SJCRH30 (cell line): ENCODE data around the gene LECT2. TPM values are rescaled to one million over a fixed set of nuclear protein-coding genes. Genes with fewer than 3 reads are reported as not detected.
A peak's percentile ranks its signal among the peaks of the same experiment; 100 is the strongest.

ENCODE experiments used
- DNase-seq, 2 experiments: peaks; one replicate each; pipeline ENCODE4 v3.0.0-alpha.2; 2015 to 2020
- H3K27ac ChIP-seq: fragments of 250-450 bp; sonication (Bioruptor Pico); 2 replicates; pipeline ENCODE4 v1.5.1; 2020; ENCODE audit warnings: mild to moderate bottlenecking, moderate library complexity
- H3K27me3 ChIP-seq: fragments of 250-450 bp; sonication (Bioruptor Pico); 2 replicates; pipeline ENCODE4 v1.5.1; 2020; ENCODE audit warnings: mild to moderate bottlenecking, moderate library complexity
- H3K36me3 ChIP-seq: fragments of 250-450 bp; sonication (Bioruptor Pico); 2 replicates; pipeline ENCODE4 v1.5.1; 2020; ENCODE audit warnings: mild to moderate bottlenecking, moderate library complexity
- H3K4me1 ChIP-seq: fragments of 250-450 bp; sonication (Bioruptor Pico); 2 replicates; pipeline ENCODE4 v1.5.1; 2020; ENCODE audit warnings: mild to moderate bottlenecking, moderate library complexity
- H3K4me3 ChIP-seq: fragments of 250-450 bp; sonication (Bioruptor Pico); 2 replicates; pipeline ENCODE4 v1.5.1; 2020; ENCODE audit warnings: mild to moderate bottlenecking, moderate library complexity
- H3K9me3 ChIP-seq: fragments of 250-450 bp; sonication (Bioruptor Pico); replicated peaks from 2 replicates; pipeline ENCODE4 v1.5.1; 2020; ENCODE audit warnings: mild to moderate bottlenecking, moderate library complexity
- total RNA-seq: library from RNA; depleted of rRNA; stranded (reverse); fragments of >200 nt; shearing (Covaris generic); gene quantifications from 2 replicates; pipeline ENCODE4 v1.2.3, GENCODE V29; 2014

LECT2 gene
- total RNA-seq, 1 experiment from 2014 or later, result not detected

DNA sequence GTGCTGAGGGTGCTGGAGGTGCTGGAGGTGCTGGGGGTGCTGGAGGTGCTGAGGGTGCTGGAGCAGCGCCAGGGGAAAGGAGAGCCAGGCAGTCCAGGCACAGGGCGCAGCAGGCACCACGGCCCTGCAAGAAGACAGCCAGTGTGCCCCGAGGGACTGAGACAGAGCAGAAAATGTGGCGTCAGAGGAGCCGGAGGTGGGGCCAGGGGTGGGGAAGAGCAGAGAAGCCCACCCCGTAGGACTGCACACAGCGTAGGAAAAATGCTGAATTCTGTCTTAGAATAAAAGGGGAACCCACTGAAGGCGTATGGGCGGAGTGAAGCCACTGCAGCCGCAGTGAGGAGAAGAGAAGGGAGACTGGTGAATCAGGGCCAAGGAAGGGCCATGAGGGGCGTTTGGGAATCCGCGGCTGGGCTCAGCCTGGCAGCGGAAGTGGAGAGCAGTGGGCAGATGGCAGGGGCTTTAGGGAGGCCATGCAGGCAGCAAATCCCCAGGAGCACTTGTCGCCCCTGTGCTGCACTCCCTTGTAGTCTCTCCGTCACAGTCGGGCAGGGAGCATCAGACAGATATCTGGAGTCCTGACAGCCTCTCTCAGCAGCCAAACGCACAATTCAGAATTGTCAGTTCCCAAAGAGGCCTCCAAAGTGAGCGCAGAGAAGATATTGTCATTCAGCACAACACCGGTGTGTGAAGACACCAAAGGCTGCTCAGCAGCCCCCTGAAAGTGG lies 35.9 kb upstream of the LECT2 start:
- DNase-seq, result no peak
- Histone ChIP-seq H3K27me3 (no peaks in the 10 kb centered on the region), H3K4me1 (peaks cover 9% of the 10 kb centered on the region; the same call in 1 of the 2 replicates), H3K27ac (no peak overlapping the region), H3K36me3 (no peaks in the 10 kb centered on the region), H3K4me3 (no peak overlapping the region), H3K9me3 (peaks cover 3% of the 10 kb centered on the region; the same call in 1 of the 2 replicates)

DNA sequence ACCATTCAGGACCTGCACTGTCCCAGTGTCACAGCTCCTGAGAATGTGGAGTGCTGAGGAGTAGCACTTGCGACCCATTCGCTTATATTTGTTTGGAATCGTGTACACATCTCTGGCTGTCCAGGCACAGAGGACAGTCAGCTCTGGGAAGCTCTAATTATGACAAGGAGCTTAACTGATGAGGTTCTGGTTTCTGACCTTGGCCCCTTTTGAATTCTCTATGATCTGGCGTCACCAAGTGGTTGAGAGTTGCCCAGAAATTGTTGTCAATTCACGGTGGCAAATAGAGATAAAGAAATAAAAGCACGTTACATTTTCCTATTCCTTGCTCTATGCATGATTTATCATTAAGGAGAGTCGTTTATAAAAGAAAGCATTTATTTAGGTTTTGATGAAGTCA lies 34.9 kb upstream of the LECT2 start:
- no peak for DNase-seq
- H3K27ac ChIP-seq, result no peak overlapping the region
- no peaks in the 10 kb centered on the region; the same call in 1 of the 2 replicates for H3K9me3 ChIP-seq
- H3K27me3 ChIP-seq, result no peaks in the 10 kb centered on the region
- no peak overlapping the region for H3K4me3 ChIP-seq
- peaks cover 9% of the 10 kb centered on the region; the same call in 1 of the 2 replicates for H3K4me1 ChIP-seq
- H3K36me3 ChIP-seq, result no peaks in the 10 kb centered on the region

DNA sequence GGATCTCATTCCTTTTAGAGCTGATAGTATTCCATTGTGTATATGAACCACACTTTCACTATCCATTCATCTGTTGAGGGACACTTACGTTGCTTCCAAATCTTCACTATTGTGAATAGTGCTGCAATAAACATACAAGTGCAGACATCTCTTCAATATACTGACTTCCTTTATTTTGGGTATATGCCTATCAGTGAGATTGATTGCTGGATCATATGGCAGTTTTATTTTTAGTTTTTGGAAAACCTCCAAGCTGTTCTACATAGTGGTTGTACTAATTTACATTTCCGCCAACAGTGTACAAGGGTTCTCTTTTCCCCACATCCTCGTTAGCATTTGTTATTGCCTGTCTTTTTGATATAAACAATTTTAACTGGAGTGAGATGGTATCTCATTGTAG lies 33.8 kb upstream of the LECT2 start:
- Histone ChIP-seq H3K36me3 (no peaks in the 10 kb centered on the region), H3K27ac (no peak overlapping the region), H3K4me1 (peaks cover 1% of the 10 kb centered on the region; the same call in 1 of the 2 replicates), H3K4me3 (no peak overlapping the region), H3K27me3 (no peaks in the 10 kb centered on the region), H3K9me3 (no peaks in the 10 kb centered on the region; the same call in 1 of the 2 replicates)
- DNase-seq, result no peak

DNA sequence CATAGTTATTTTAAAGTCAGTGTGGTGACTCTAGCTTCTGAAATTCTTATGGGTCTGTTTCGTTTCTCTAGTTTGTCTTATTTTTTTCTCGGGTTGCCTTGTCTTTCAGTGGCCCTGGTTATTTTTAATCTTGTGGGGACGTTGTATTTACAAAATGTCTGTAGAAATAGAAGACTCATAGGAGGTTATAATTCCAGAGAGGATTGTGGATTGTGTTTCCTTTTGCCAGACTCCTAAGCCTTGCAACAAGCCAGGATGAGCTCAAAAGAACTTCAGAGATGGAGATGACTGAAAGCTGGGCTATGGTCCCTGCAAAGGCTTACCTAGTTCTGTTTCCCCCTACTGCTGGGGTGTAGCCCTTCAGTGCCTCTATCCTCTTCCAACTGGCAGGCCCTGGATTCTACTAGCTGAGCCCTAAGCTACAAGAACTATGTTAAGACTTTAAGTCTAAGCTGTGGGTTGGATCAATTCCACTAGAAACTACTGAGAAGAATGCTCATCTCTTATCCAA lies 32.2 kb upstream of the LECT2 start:
- Histone ChIP-seq H3K36me3 (no peaks in the 10 kb centered on the region), H3K9me3 (no peaks in the 10 kb centered on the region; the same call in 1 of the 2 replicates), H3K4me1 (no peaks in the 10 kb centered on the region), H3K27ac (no peak overlapping the region), H3K27me3 (no peaks in the 10 kb centered on the region), H3K4me3 (no peak overlapping the region)
- no peak for DNase-seq

- Histone ChIP-seq H3K9me3 (no peaks in the 10 kb centered on the region; the same call in 1 of the 2 replicates), H3K4me1 (no peaks in the 10 kb centered on the region), H3K27me3 (no peaks in the 10 kb centered on the region), H3K27ac (no peak overlapping the region), H3K36me3 (no peaks in the 10 kb centered on the region), H3K4me3 (no peak overlapping the region)
- peak in 1 of 2 experiments; percentile 23 for DNase-seq
Observed at GRCh38 chr5:135986401-135986800, 31.6 kb upstream of the LECT2 start.

DNA sequence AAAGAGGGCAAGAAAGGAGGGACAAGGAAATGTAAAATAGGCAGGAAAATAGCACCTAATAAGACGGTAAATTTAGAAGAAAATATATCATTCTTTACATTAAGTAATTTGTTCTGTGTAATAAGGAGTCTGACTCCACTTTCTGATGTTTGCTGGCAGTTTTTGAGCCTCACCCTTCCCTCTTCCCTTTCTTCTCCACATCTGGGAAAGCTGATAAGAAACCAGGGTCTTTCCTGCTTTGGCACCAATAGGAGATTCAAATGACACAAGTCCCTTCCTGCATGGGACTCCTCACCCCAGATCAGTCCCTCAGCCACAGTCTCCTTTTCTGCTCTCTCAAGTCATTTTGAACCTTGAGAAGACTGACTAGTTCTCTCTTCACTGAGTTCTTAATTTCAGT lies 31.2 kb upstream of the LECT2 start:
- Histone ChIP-seq H3K4me3 (no peak overlapping the region), H3K36me3 (no peaks in the 10 kb centered on the region), H3K27ac (no peak overlapping the region), H3K9me3 (no peaks in the 10 kb centered on the region; the same call in 1 of the 2 replicates), H3K4me1 (no peaks in the 10 kb centered on the region), H3K27me3 (no peaks in the 10 kb centered on the region)
- no peak for DNase-seq

GRCh38 chr5:135980620-135981019 lies 25.8 kb upstream of the LECT2 start:
- no peaks in the 10 kb centered on the region for H3K36me3 ChIP-seq
- H3K27ac ChIP-seq, result no peak overlapping the region
- no peak for DNase-seq
- no peak overlapping the region for H3K4me3 ChIP-seq
- H3K4me1 ChIP-seq, result peaks cover 17% of the 10 kb centered on the region
- H3K27me3 ChIP-seq, result no peaks in the 10 kb centered on the region
- no peaks in the 10 kb centered on the region; the same call in 1 of the 2 replicates for H3K9me3 ChIP-seq

DNA sequence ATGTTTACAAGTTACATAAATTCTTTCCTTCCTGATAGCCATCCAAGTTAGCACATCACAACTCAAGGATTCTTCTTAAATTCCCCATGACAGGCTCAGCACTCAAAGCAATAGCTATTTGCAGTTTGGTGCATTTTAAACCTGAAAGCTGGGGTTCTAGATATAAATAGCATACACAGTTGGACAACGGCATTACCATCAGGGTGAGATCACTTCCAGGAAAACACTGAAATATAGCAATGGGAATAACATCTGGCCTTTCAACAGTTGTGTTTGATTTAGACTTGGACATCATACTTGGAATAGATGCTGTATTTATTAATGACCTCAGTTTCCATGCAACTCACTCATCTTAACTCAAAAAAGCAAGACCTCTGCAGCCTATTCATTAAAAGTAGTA lies 24.7 kb upstream of the LECT2 start:
- DNase-seq, result peak in 1 of 2 experiments; percentile 33
- no peaks in the 10 kb centered on the region; the same call in 1 of the 2 replicates for H3K9me3 ChIP-seq
- no peaks in the 10 kb centered on the region for H3K27me3 ChIP-seq
- no peak overlapping the region; the same call in 1 of the 2 replicates for H3K27ac ChIP-seq
- peaks cover 17% of the 10 kb centered on the region for H3K4me1 ChIP-seq
- H3K4me3 ChIP-seq, result no peak overlapping the region
- no peaks in the 10 kb centered on the region for H3K36me3 ChIP-seq

DNA sequence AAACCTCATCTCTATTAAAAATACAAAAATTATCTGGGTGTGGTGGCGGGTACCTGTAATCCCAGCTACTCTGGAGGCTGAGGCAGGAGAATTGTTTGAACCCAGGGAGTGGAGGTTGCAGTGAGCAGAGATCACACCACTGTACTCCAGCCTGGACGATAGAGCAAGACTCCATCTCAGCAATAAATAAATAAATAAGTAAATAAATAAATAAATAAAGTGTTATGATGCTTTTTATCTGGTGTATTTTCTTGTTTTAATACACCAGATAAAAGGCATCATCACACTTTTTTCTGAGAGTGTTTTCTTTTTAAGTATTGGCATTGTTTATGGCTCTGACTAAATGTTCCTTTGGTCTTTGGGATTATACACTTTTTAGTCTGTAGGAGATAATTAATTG lies 24.2 kb upstream of the LECT2 start:
- no peaks in the 10 kb centered on the region for H3K36me3 ChIP-seq
- no peak overlapping the region; the same call in 1 of the 2 replicates for H3K27ac ChIP-seq
- H3K27me3 ChIP-seq, result no peaks in the 10 kb centered on the region
- H3K4me3 ChIP-seq, result no peak overlapping the region
- H3K9me3 ChIP-seq, result no peaks in the 10 kb centered on the region; the same call in 1 of the 2 replicates
- DNase-seq, result no peak
- peaks cover 17% of the 10 kb centered on the region for H3K4me1 ChIP-seq

GRCh38 chr5:135978212-135978631 lies 23.4 kb upstream of the LECT2 start:
- Histone ChIP-seq H3K27me3 (no peaks in the 10 kb centered on the region), H3K4me1 (peaks cover 17% of the 10 kb centered on the region), H3K4me3 (no peak overlapping the region), H3K9me3 (no peaks in the 10 kb centered on the region; the same call in 1 of the 2 replicates), H3K36me3 (no peaks in the 10 kb centered on the region), H3K27ac (no peak overlapping the region)
- no peak for DNase-seq

- no peaks in the 10 kb centered on the region for H3K27me3 ChIP-seq
- H3K4me3 ChIP-seq, result no peak overlapping the region
- H3K4me1 ChIP-seq, result peaks cover 17% of the 10 kb centered on the region
- H3K36me3 ChIP-seq, result no peaks in the 10 kb centered on the region
- H3K9me3 ChIP-seq, result no peaks in the 10 kb centered on the region; the same call in 1 of the 2 replicates
- H3K27ac ChIP-seq, result no peak overlapping the region
- DNase-seq, result no peak
Observed at GRCh38 chr5:135977375-135977928, 22.7 kb upstream of the LECT2 start.

GRCh38 chr5:135976216-135976615 lies 21.4 kb upstream of the LECT2 start:
- Histone ChIP-seq H3K4me3 (no peak overlapping the region), H3K9me3 (peaks cover under 1% of the 10 kb centered on the region; the same call in 1 of the 2 replicates), H3K27ac (no peak overlapping the region), H3K36me3 (no peaks in the 10 kb centered on the region), H3K4me1 (peaks cover 17% of the 10 kb centered on the region), H3K27me3 (no peaks in the 10 kb centered on the region)
- DNase-seq, result no peak

DNA sequence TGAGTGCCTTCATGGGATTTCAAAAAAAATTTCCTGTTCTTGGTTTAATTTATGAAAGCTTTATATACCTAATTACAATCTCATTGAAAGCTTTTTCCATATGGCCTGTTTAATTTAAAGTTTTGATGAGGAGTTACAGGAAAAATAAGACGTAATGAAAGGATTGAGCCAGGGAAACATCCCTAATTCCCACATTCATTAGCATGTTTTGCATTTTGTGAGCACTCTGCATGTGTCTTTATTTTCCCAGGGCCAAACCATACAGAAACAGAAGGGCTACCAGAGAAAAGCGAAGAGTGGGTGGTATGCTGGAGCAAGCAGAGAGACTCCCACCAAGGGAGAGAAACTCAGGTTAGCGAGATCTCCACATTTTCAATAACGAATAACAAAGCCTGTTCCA lies 20.3 kb upstream of the LECT2 start:
- H3K27me3 ChIP-seq, result no peaks in the 10 kb centered on the region
- no peak overlapping the region for H3K4me3 ChIP-seq
- H3K27ac ChIP-seq, result no peak overlapping the region
- H3K9me3 ChIP-seq, result peaks cover 3% of the 10 kb centered on the region; the same call in 1 of the 2 replicates
- no peaks in the 10 kb centered on the region for H3K36me3 ChIP-seq
- peaks cover 11% of the 10 kb centered on the region for H3K4me1 ChIP-seq
- DNase-seq, result no peak

- no peak overlapping the region for H3K27ac ChIP-seq
- no peaks in the 10 kb centered on the region for H3K36me3 ChIP-seq
- H3K27me3 ChIP-seq, result no peaks in the 10 kb centered on the region
- H3K4me1 ChIP-seq, result peaks cover under 1% of the 10 kb centered on the region
- DNase-seq, result no peak
- no peak overlapping the region for H3K4me3 ChIP-seq
- H3K9me3 ChIP-seq, result peaks cover 3% of the 10 kb centered on the region; the same call in 1 of the 2 replicates
Observed at GRCh38 chr5:135974021-135974600, 19.3 kb upstream of the LECT2 start.
